HepG2 (cell line): ENCODE results near the gene OR7D2. TPM values are rescaled to one million over a fixed set of nuclear protein-coding genes. Genes with fewer than 3 reads are reported as not detected.
A peak's percentile ranks its signal among the peaks of the same experiment; 100 is the strongest.

Experiments
- AGO1 ChIP-seq: fragments of 200-400 bp; formaldehyde crosslinking; IDR thresholded peaks from 2 replicates; pipeline ENCODE4 v1.6.1; 2017; ENCODE audit warnings: mild to moderate bottlenecking, low read depth, low read length, moderate library complexity; ENCODE audit not compliant: poor library complexity, severe bottlenecking
- AHDC1 ChIP-seq: sonication (generic); formaldehyde crosslinking; IDR thresholded peaks from 2 replicates; pipeline ENCODE4 v1.5.1; 2020; ENCODE audit warnings: mild to moderate bottlenecking, missing genetic modification reagents, borderline replicate concordance
- BCL6 ChIP-seq: IDR thresholded peaks from 2 replicates; pipeline ENCODE4 v1.6.1; 2016; ENCODE audit warnings: missing genetic modification reagents, missing compliant biosample characterization
- FOXO1 ChIP-seq: sonication (generic); formaldehyde crosslinking; IDR thresholded peaks from 2 replicates; pipeline ENCODE4 v1.4.0; 2020; ENCODE audit warnings: missing genetic modification reagents
- GMEB1 ChIP-seq: sonication (generic); formaldehyde crosslinking; IDR thresholded peaks from 2 replicates; pipeline ENCODE4 v1.5.1; 2020; ENCODE audit warnings: missing genetic modification reagents, mild to moderate bottlenecking, borderline replicate concordance
- HNF1B ChIP-seq: sonication (generic); formaldehyde crosslinking; IDR thresholded peaks from 2 replicates; pipeline ENCODE4 v1.5.1; 2020; ENCODE audit warnings: mild to moderate bottlenecking, moderate library complexity, missing genetic modification reagents
- HOXA3 ChIP-seq: sonication (generic); formaldehyde crosslinking; IDR thresholded peaks from 2 replicates; pipeline ENCODE4 v1.5.0; 2020; ENCODE audit warnings: missing genetic modification reagents
- MNT ChIP-seq: fragments of 450-650 bp; IDR thresholded peaks from 2 replicates; pipeline ENCODE4 v1.6.1; 2016
- SCMH1 ChIP-seq: sonication (generic); formaldehyde crosslinking; IDR thresholded peaks from 2 replicates; pipeline ENCODE4 v1.9.0; 2021; ENCODE audit warnings: missing genetic modification reagents, mild to moderate bottlenecking, borderline replicate concordance
- TFDP1 ChIP-seq: IDR thresholded peaks from 2 replicates; pipeline ENCODE4 v1.6.1; 2016; ENCODE audit warnings: missing compliant biosample characterization, missing genetic modification reagents, borderline replicate concordance
- ZNF20 ChIP-seq: sonication (generic); formaldehyde crosslinking; IDR thresholded peaks from 2 replicates; pipeline ENCODE4 v1.4.0; 2020; ENCODE audit warnings: mild to moderate bottlenecking, moderate library complexity, missing genetic modification reagents
- ZNF251 ChIP-seq: sonication (generic); formaldehyde crosslinking; IDR thresholded peaks from 2 replicates; pipeline ENCODE4 v1.9.0; 2021; ENCODE audit warnings: mild to moderate bottlenecking, missing genetic modification reagents
- ZNF678 ChIP-seq: sonication (generic); formaldehyde crosslinking; IDR thresholded peaks from 2 replicates; pipeline ENCODE4 v1.4.0; 2020; ENCODE audit warnings: mild to moderate bottlenecking, missing genetic modification reagents
- ZNF790 ChIP-seq: sonication (generic); formaldehyde crosslinking; IDR thresholded peaks from 2 replicates; pipeline ENCODE4 v1.8.0; 2022; ENCODE audit warnings: missing genetic modification reagents, mild to moderate bottlenecking, borderline replicate concordance
- ZSCAN12 ChIP-seq: sonication (generic); formaldehyde crosslinking; IDR thresholded peaks from 2 replicates; pipeline ENCODE4 v1.9.0; 2021; ENCODE audit warnings: mild to moderate bottlenecking, missing genetic modification reagents
- polyA plus RNA-seq, 8 experiments: library from polyadenylated mRNA; depleted of rRNA in 3 of 8; stranded (reverse) in 7 of 8; unstranded in 1 of 8; fragments of >200 nt; fragmentation: Illumina TruSeq in 4 of 8; extraction: Trizol in 4 of 8; gene quantifications; 2 replicates each; pipeline versions ENCODE4 v1.2.1 to v1.2.3, GENCODE V29; 2011 to 2016; ENCODE audit warnings: low read depth in 4 of 8, missing spikeins in 1 of 8, mixed read lengths in 1 of 8; ENCODE audit not compliant: insufficient read depth in 1 of 8
- total RNA-seq, 5 experiments: library from RNA; depleted of rRNA; stranded (reverse); fragments of >200 nt; fragmentation: Illumina TruSeq; extraction: Trizol; gene quantifications; 2 replicates each; pipeline ENCODE4 v1.2.3, GENCODE V29; 2016; ENCODE audit warnings: low read depth in 1 of 5

Gene OR7D2
- total and polyA plus RNA-seq, 2 of the 13 experiments (the other 11 are each of a cell fraction or from before 2014, with no cell fraction given): 0.07 TPM; not detected in 1

GRCh38 chr19:9140159-9140874 lies 38.5 kb upstream of the OR7D2 start, which contains the start of gene ZNF317 (continued):
- TF ChIP-seq ZNF20 (CRISPR knock-in tag) (no peak), HOXA3 (CRISPR knock-in tag) (peak; percentile 90), ZNF790 (CRISPR knock-in tag) (no peak), SCMH1 (CRISPR knock-in tag) (no peak), GMEB1 (CRISPR knock-in tag) (peak; percentile 94), MNT (no peak), HNF1B (CRISPR knock-in tag) (peak; percentile 68; the same call in 1 of the 2 replicates), ZNF251 (CRISPR knock-in tag) (no peak), ZNF678 (CRISPR knock-in tag) (no peak), TFDP1 (peak; percentile 75; the same call in 1 of the 2 replicates), ZSCAN12 (no peak), AHDC1 (CRISPR knock-in tag) (no peak), FOXO1 (CRISPR knock-in tag) (no peak), AGO1 (no peak), BCL6 (no peak)
